GM21526 (cell line): ENCODE results near the gene GRIN2C.

Experiments used
- ATAC-seq: cut with Tn5 transposase; IDR thresholded peaks from one replicate; pipeline ENCODE4 v1.9.1; 2021; ENCODE audit warnings: moderate library complexity; ENCODE audit not compliant: unreplicated experiment, low FRiP score

Gene GRIN2C

DNA sequence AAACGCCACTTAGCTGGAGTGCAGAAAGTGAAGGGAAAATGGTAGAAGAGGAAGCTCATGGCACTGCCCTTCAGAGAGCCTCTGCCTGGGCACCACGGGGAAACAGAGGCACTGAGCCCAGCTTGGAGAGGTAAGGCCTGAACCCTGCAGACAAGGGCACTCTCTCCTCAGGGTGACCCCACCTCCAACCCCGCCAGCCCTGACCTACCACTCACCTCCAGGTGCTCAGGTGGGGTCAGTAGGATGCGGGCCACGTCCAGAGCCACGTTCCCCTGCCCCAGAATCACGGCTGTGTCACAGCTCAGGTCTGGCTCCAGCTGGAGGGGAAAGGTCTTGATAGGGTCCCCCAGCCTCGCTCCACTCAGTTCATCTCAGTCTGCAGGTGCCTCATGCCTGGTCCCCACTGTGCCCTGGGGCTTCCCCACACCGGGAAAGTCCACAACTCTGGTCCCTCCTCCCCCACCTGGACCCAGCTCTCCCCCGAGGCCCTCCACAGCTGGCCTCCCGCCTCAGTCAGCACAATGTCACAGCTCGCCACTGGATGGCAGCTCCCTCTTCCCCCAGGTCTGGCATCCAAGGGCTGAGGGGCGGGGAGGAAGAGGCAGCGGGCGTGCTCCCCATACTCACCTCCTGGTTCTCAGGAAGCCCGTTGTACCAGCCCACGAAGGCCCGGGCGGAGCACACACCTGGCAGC, 6.0 kb upstream of the GRIN2C start:
- ATAC-seq, result no peak

GRCh38 chr17:74864866-74865395, 5.2 kb upstream of the GRIN2C start:
- no peak for ATAC-seq

DNA sequence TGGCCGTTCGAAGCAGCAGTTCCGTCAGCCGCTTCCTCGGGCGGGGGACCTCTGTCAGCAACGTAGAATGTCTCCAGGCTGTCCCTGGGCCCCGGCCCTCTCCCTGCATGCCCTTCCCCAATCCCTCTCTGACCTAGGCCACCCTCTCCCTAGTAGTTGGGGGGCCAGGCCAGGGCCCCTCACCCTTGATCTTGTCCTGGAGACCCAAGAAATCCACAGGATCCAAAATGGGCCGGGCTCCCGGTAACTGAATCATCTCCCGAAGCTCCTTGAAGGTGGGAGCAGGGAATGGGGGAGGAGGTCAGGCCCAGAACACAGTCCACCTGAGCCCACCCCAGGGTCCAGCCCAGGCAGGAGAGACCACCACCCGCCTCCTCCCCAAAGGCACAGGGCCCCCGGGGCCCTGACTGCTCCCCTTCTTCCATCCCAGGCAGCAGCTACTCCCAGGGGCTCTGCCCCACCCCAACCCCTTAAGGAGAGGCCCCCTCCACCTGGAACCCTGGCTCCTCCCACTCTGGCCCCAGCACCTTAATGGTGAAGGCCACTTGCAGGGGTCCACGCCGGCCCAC, 4.7 kb upstream of the GRIN2C start:
- no peak for ATAC-seq

- ATAC-seq, result no peak
Observed at GRCh38 chr17:74863420-74864296, 4.0 kb upstream of the GRIN2C start.

GRCh38 chr17:74862919-74863318, 3.2 kb upstream of the GRIN2C start:
- no peak for ATAC-seq

GRCh38 chr17:74862108-74862901, 2.6 kb upstream of the GRIN2C start:
- no peak for ATAC-seq

- ATAC-seq, result no peak
Observed at GRCh38 chr17:74861662-74862107, 2.0 kb upstream of the GRIN2C start.

DNA sequence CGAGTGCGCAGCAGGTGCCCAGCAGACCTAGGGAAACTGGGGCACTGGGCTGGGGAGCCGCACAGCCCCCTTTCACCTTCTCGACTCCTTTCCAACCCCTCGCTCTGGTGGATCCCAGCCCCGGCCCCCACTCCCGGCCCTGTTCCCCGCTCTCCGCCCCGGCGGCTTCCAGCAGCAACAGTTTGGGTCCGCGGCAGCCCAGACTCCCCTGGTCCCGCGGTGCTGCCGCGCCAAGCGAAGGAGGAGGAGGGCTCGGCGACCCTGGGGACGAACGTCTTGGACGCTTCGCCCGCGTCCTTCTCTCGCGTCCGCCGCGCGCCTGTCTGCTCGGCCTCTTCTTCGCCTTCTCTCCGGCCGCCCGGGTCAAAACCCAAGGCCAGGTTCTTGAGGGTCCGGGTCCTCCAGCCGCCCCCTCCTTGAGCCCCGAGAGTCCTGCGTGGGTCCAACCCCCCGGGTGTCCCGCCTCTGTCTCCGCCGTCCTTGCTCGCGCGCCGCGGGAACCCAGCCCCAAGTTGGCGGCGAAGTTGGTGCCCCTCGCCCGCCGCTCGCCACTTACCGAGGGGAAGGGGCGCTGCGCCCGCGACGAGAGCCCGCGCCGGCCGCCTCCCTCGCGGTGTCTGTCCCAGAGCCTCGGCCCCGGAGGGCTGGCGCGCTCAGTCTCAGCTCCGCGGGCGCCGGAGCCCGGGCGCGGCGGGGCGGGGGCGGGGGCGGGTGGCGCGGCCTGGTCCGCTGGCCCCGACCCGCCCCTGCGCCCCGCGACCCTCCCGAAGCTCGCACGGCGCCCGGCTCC, 1.4 kb upstream of the GRIN2C start:
- no peak for ATAC-seq

- ATAC-seq, result no peak
Observed at GRCh38 chr17:74860229-74860871, 665 bp upstream of the GRIN2C start.

DNA sequence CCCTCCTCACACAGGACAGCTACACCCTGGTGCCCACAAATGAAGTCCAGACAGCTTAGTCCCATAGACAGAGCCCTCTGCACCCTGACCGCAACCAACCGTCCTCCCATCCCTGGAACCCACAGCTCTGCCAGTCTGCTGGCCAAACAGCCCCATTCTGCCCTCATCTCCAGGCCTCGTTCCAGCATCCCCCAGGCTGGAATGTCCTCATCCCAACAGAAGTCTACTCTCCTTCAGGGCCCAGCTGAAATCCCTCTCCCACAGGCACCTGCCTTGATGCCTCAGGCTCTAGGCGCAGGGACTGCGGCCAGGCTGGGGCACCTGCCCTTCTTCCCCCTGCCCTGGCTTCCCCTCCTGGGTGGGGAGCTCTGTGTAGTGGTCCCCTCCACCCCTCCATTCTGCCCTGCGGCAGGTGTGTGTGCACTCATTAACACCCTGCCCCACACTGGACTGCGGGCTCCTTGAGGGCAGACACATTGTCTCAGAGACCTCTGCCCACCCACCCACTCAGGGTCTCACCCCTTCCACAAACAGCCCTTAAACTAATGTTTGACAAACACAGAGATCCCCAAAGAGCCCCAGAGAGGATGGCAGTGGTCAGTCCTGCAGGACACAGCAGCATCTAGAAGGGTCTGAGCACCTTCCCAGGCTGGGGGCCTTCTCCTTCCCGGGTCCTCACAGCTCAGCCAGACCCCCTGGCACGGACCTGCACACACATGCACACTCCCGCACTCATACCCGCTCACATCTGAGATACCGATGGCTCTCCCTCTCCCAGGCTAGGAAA, 820 bp downstream of the GRIN2C start:
- ATAC-seq, result no peak

DNA sequence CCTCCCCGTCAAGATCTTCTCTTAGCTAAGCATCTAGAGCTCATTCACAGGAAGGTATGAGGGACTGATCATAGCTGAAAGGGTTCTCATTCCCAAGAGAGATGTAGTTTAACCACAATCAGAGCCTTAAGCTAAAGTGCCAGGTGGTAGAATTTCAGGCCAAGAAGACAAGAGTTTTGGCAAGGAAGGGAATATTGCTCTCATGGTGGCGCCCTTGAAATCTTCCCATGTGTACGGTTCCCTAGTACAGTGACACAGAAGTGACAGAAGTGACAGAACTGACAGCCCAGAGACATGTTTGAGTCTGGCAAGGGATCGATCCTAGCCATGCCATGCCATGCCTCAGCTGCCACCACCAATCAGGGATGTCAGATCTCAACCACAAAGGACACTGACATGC, 2.5 kb downstream of the GRIN2C start:
- no peak for ATAC-seq

DNA sequence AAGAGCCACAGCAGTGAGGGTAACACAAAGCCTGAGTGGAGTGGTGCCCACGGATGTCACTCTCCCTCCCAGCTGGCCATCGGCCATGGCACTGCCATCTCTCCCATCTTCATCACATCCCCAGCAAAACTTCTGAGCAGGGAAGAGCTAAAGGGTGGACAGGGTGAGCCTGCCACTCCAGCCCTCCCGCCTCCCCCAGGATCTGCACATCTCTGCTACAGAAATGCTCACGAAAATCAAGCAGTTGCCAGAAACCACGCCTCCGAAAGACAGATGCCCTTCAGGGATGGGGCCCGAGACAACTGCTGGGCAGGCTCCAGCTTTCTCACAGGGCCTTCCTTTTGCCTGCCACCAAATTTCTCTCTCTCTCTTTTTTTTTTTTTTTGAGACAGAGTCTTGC, 3.6 kb downstream of the GRIN2C start:
- ATAC-seq, result no peak

- ATAC-seq, result no peak
Observed at GRCh38 chr17:74855323-74855722, 4.4 kb downstream of the GRIN2C start.

GRCh38 chr17:74854792-74855191, 4.9 kb downstream of the GRIN2C start:
- ATAC-seq, result no peak

DNA sequence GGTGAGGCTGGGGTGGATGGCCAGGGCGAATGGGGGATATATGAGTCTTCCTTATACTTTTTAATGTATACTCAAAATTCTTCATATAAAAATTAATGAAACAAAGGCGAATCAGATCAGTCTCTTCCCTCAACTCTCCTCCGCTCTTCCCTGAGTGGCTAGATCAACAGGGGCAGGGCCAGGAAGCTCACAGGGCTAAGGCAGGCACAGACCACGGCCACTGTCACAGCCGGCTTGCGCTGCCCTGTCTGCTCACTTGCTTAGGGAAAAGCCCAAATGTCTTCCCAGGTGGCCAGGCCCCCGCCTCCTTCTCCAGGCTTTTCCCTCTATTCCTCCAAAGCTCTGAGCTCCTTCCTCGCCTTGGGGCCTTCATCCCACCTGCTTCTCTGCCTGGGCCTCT, 6.0 kb downstream of the GRIN2C start:
- no peak for ATAC-seq

- ATAC-seq, result no peak
Observed at GRCh38 chr17:74853048-74853397, 6.7 kb downstream of the GRIN2C start.

DNA sequence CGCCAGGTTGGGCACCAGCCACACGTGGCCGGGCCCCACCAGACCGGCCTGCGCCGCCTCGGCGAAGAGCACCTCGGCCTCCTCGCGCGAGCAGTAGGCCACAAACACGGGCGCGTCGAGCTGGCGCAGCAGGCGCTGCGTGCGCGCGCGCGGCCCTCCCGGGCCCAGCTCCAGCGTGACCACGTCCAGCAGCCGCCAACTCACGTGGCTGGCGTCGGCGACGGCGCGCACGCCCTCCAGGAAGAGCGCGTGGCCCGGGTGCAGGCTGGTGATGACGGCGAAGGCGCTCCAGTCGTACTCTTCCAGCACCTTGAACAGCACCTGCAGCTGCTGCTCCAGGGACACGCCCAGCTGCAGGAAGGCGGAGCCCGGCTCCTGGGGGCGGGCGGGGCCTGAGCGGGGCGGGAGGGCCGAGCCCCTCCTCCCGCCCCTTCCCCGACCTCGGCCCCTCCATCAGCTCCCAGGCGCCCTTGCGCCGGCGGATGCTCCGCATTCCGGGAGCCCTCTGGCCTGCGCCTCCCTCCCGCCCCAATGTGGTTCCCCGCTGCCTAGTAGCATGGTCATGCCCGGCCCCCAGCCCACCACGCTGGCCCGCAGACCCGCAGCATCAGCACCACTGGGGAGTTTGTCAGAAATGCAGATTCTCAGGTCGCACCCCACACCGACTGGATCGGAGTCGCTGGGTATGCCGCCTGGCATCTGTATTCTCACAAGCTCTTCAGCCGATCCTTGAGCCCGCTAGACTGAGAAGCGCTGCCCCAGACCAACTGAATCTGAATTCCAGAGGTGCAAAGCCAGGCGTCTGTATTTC, 7.2 kb downstream of the GRIN2C start:
- no peak for ATAC-seq
